ENCODE measurements around the gene LMF1. TPM values are rescaled to one million over a fixed set of nuclear protein-coding genes. Genes with fewer than 3 reads are reported as not detected.

LMF1 gene
- total and polyA plus RNA-seq, 2 of the 4 experiments (the other 2 are of a cell fraction), result 7.7 to 13.1 TPM

- no peak overlapping the region for H3K27ac ChIP-seq (ENCODE audit: insufficient read depth, low read length)
These were observed 44.1 kb upstream of the LMF1 start for GRCh38 chr16:1014771-1015495.

More at GRCh38 chr16:1014771-1015495, 44.1 kb upstream of the LMF1 start:
- CTCF ChIA-PET, result no interaction called here
- TF ChIP-seq SMC3 (IDR thresholded peaks at IDR 0.05; ENCODE audit: low read depth, low read length) (no peak), FOS (IDR thresholded peaks at IDR 0.05; ENCODE audit: low read depth, low read length) (no peak), CTCF (conservative IDR thresholded peaks at IDR 0.05; ENCODE audit: low read depth, low read length) (no peak), RCOR1 (IDR thresholded peaks at IDR 0.05; ENCODE audit: insufficient replicate concordance, low read length) (no peak), RAD21 (IDR thresholded peaks at IDR 0.05; ENCODE audit: low read length) (no peak), MAFK (IDR thresholded peaks at IDR 0.05; ENCODE audit: low read depth, low read length) (no peak), RFX5 (IDR thresholded peaks at IDR 0.05; ENCODE audit: low read depth, low read length) (no peak), MXI1 (IDR thresholded peaks at IDR 0.05; ENCODE audit: borderline replicate concordance, low read depth, low read length) (no peak), CHD1 (IDR thresholded peaks at IDR 0.05; ENCODE audit: low read depth, low read length) (no peak), POLR2A (IDR thresholded peaks at IDR 0.05; ENCODE audit: low read depth, low read length) (no peak)
- H3K9me3 ChIP-seq (ENCODE audit: control insufficient read depth, insufficient read depth, low read length), result no peaks in the 10 kb centered on the region
- H4K91ac ChIP-seq (ENCODE audit: insufficient read depth, low read depth, low read length), result no peak overlapping the region
- no peaks in the 10 kb centered on the region for H3K79me1 ChIP-seq (ENCODE audit: low read depth in 1 of 2, low read length in 2 of 2)
- H2BK20ac ChIP-seq (ENCODE audit: low read depth, low read length), result no peak overlapping the region
- no peak overlapping the region for H2BK15ac ChIP-seq (ENCODE audit: low read depth, low read length)
- WGBS, 2 experiments (ENCODE audit: extremely low coverage in 2 of 2, insufficient read length in 1 of 2), result 51% methylated on average over 3 of the region's 22 CpGs; no CpG with 5 or more reads in 1 of the 2 experiments
- H3K4me2 ChIP-seq (ENCODE audit: low read depth, low read length), result no peak overlapping the region
- no peak for DNase-seq
- intact Hi-C loops (cut with micrococcal nuclease) (no loop called here), in situ Hi-C loops (cut with MboI; ENCODE audit: low sequenced_read_pairs) (no loop called here), dilution Hi-C loops (cut with HindIII; ENCODE audit: low sequenced_read_pairs, unreplicated experiment) (no loop called here)
- no peak overlapping the region for H2BK5ac ChIP-seq (ENCODE audit: low read depth, low read length, poor library complexity, severe bottlenecking)
- ATAC-seq (ENCODE audit: low read depth), result no peak
- H4K5ac ChIP-seq (ENCODE audit: low read depth, low read length), result no peak overlapping the region
- H3K4me3 ChIP-seq (ENCODE audit: insufficient read depth, low read depth, low read length), result no peak overlapping the region
- no peak overlapping the region for H4K8ac ChIP-seq (ENCODE audit: low read depth in 2 of 2, low read length in 2 of 2)
- H3K4me1 ChIP-seq (ENCODE audit: control insufficient read depth, insufficient read depth, low read length), result no peaks in the 10 kb centered on the region
- no peak overlapping the region for H2AFZ ChIP-seq (replicated peaks; ENCODE audit: low read length, poor library complexity)
- H4K20me1 ChIP-seq (ENCODE audit: insufficient read depth, low read length), result no peaks in the 10 kb centered on the region
- no peak overlapping the region for H3K9ac ChIP-seq (ENCODE audit: low read depth, low read length)
- no peak overlapping the region for H2AK9ac ChIP-seq (replicated peaks; ENCODE audit: low read depth, low read length, poor library complexity)
- H3K36me3 ChIP-seq (ENCODE audit: control insufficient read depth, insufficient read depth, low read length), result no peaks in the 10 kb centered on the region
- no peak overlapping the region for H3K18ac ChIP-seq (ENCODE audit: low read depth, low read length)
- H3K23ac ChIP-seq (ENCODE audit: low read depth, low read length), result no peak overlapping the region
- no peak overlapping the region for H2AK5ac ChIP-seq (ENCODE audit: low read depth, low read length)
- no peak overlapping the region for H3K4ac ChIP-seq (ENCODE audit: low read depth, low read length)
- H3K9me1 ChIP-seq (ENCODE audit: insufficient read depth, low read length), result no peaks in the 10 kb centered on the region
- peaks cover 41% of the 10 kb centered on the region for H3K27me3 ChIP-seq (ENCODE audit: control insufficient read depth, insufficient read depth, low read length)
- no peak overlapping the region for H3K14ac ChIP-seq (replicated peaks; ENCODE audit: low read depth, low read length)
- H2BK120ac ChIP-seq (ENCODE audit: low read depth, low read length), result no peak overlapping the region
- BruUV-seq (replicated peaks), result no TSS peak
- no peak overlapping the region for H3K56ac ChIP-seq (ENCODE audit: extremely low read depth, insufficient read depth, low read length)
- POLR2A ChIA-PET (ENCODE audit: unreplicated experiment), result interaction anchor here (0.6 kb wide), 1 partner anchor 34 kb away, joined by 10 read pairs; no protein-coding TSS in a partner anchor
